Parathyroid adenoma (tissue), 2 donors: Measurements from ENCODE around the gene SIDT1.

Experiments
- H2AFZ ChIP-seq: fragments of 300-600 bp; sonication (generic); one replicate; pipeline ENCODE4 v1.7.0; 2017; ENCODE audit warnings: antibody characterized with exemption, mild to moderate bottlenecking
- H3K27ac ChIP-seq: fragments of 300-600 bp; sonication (generic); one replicate; pipeline ENCODE4 v1.7.0; 2017
- H3K27me3 ChIP-seq: fragments of 300-600 bp; sonication (generic); one replicate; pipeline ENCODE4 v1.7.0; 2017; ENCODE audit warnings: low read length; ENCODE audit not compliant: control insufficient read depth, insufficient read depth
- H3K36me3 ChIP-seq: fragments of 300-600 bp; sonication (generic); one replicate; pipeline ENCODE4 v1.7.0; 2017; ENCODE audit warnings: low read length; ENCODE audit not compliant: control insufficient read depth, insufficient read depth
- H3K4me1 ChIP-seq: fragments of 300-600 bp; sonication (generic); one replicate; pipeline ENCODE4 v1.7.0; 2017; ENCODE audit warnings: control low read depth
- H3K4me2 ChIP-seq: fragments of 300-600 bp; sonication (generic); one replicate; pipeline ENCODE4 v1.7.0; 2017; ENCODE audit warnings: low read length
- H3K4me3 ChIP-seq: fragments of 300-600 bp; sonication (generic); one replicate; pipeline ENCODE4 v1.7.0; 2017; ENCODE audit warnings: low read depth, low read length
- H3K79me2 ChIP-seq: fragments of 300-600 bp; sonication (generic); one replicate; pipeline ENCODE4 v1.7.0; 2017; ENCODE audit warnings: control low read depth
- H3K9ac ChIP-seq: fragments of 300-600 bp; sonication (generic); one replicate; pipeline ENCODE4 v1.7.0; 2017; ENCODE audit warnings: mild to moderate bottlenecking
- H3K9me3 ChIP-seq: fragments of 300-600 bp; sonication (generic); one replicate; pipeline ENCODE4 v1.7.0; 2017; ENCODE audit warnings: low read length; ENCODE audit not compliant: control insufficient read depth
- TF ChIP-seq, protein P1 (sequence below): fragments of 300-600 bp; sonication (generic); IDR thresholded peaks from one replicate; pipeline ENCODE4 v1.7.0; 2017; ENCODE audit warnings: antibody characterized with exemption, mild to moderate bottlenecking
- donor health status: primary hyperparathyroidism.

The SIDT1 gene

DNA sequence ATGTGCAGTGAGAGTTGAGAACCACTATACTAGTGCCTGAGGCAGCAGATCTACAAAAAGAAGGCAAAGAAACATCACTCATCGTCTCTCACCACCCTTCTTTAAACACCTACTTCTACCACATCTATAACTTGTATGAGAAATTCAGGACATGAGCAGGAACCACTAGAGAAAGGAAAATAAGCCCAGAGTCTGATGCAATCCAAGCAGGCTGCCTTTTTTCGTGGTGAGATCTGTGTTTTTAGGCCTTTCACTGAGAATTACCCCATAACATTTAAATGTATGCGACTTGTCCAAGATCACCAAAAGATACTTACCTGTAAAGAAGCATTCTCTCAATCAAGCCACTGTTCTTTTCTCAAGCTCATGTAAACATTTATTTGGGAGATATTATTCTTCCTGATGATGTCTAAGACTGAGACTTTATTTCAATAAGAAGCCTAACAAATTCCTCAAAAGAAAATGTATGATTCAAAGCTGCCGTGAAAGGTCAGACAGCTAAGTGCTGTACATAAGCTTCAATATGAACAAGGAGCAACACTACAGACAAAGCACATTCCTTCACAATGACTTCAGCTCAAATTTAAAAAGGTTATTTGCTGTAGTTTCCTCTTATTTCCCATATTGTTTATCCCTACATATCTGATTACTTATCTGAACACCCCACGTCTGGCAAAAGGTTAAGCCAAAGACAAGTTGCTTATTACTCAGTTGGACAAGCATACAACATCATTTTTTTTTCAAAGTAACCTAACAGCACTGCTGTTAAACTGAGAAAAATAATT is 33.9 kb upstream of the SIDT1 start:
- H3K36me3 ChIP-seq: no peaks in the 10 kb centered on the region
- TF ChIP-seq, protein P1, sequence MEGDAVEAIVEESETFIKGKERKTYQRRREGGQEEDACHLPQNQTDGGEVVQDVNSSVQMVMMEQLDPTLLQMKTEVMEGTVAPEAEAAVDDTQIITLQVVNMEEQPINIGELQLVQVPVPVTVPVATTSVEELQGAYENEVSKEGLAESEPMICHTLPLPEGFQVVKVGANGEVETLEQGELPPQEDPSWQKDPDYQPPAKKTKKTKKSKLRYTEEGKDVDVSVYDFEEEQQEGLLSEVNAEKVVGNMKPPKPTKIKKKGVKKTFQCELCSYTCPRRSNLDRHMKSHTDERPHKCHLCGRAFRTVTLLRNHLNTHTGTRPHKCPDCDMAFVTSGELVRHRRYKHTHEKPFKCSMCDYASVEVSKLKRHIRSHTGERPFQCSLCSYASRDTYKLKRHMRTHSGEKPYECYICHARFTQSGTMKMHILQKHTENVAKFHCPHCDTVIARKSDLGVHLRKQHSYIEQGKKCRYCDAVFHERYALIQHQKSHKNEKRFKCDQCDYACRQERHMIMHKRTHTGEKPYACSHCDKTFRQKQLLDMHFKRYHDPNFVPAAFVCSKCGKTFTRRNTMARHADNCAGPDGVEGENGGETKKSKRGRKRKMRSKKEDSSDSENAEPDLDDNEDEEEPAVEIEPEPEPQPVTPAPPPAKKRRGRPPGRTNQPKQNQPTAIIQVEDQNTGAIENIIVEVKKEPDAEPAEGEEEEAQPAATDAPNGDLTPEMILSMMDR: no peak
- no peaks in the 10 kb centered on the region for H3K79me2 ChIP-seq

DNA sequence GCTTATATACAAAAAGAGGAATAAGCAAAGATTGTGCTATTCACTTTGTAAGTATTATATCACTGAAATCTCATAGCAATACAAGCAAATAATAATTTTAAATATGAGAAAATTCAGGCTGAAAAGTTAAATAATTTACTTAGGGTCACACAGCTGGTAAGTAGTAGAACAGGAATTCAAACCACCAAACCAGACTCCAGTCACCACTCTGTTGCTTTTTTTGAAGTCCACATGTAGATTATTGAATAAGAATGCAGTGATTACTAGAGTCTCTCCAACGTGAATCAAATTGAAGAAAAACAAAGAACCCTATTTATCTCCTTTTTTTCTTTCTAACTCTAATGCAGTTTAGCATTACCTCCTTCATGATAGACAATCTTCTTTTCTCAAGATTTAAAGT is 33.3 kb upstream of the SIDT1 start:
- H3K4me1 ChIP-seq: no peaks in the 10 kb centered on the region
- no peak overlapping the region for H3K4me3 ChIP-seq
- TF ChIP-seq, protein P1: no peak
- H3K4me2 ChIP-seq: no peak overlapping the region
- no peak overlapping the region for H3K9ac ChIP-seq
- H3K9me3 ChIP-seq: no peaks in the 10 kb centered on the region
- no peaks in the 10 kb centered on the region for H3K79me2 ChIP-seq
- no peak overlapping the region for H3K27ac ChIP-seq
- H3K27me3 ChIP-seq: no peaks in the 10 kb centered on the region
- H2AFZ ChIP-seq: no peak overlapping the region
- no peaks in the 10 kb centered on the region for H3K36me3 ChIP-seq

More for the DNA sequence above, 33.9 kb upstream of the SIDT1 start:
- H3K4me2 ChIP-seq: no peak overlapping the region
- H3K9me3 ChIP-seq: no peaks in the 10 kb centered on the region
- no peak overlapping the region for H3K4me3 ChIP-seq
- no peak overlapping the region for H2AFZ ChIP-seq
- no peak overlapping the region for H3K9ac ChIP-seq
- H3K4me1 ChIP-seq: no peaks in the 10 kb centered on the region
- H3K27me3 ChIP-seq: no peaks in the 10 kb centered on the region
- no peak overlapping the region for H3K27ac ChIP-seq

DNA sequence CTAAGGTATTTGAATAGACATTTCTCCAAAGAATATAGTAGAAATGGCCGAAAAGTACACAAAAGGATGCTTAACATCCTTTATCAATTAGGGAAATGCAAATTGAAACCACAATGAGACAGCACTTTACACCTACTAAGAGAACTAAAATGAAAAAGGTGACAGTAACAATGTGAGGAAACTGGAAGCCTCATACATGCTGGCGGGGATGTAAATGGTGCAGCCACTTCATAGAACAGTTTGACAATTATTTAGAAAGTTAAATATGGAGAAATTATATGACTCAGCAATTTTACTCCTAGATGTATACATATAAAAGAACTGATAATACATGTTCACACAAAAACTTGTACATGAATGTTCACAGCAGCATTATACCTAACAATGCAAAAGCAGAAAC is 30.8 kb upstream of the SIDT1 start:
- H3K9ac ChIP-seq: no peak overlapping the region
- no peaks in the 10 kb centered on the region for H3K9me3 ChIP-seq
- H3K79me2 ChIP-seq: no peaks in the 10 kb centered on the region
- H2AFZ ChIP-seq: no peak overlapping the region
- no peak overlapping the region for H3K4me2 ChIP-seq
- no peaks in the 10 kb centered on the region for H3K36me3 ChIP-seq
- no peaks in the 10 kb centered on the region for H3K27me3 ChIP-seq
- H3K4me1 ChIP-seq: no peaks in the 10 kb centered on the region
- TF ChIP-seq, protein P1: no peak
- no peak overlapping the region for H3K4me3 ChIP-seq
- no peak overlapping the region for H3K27ac ChIP-seq

DNA sequence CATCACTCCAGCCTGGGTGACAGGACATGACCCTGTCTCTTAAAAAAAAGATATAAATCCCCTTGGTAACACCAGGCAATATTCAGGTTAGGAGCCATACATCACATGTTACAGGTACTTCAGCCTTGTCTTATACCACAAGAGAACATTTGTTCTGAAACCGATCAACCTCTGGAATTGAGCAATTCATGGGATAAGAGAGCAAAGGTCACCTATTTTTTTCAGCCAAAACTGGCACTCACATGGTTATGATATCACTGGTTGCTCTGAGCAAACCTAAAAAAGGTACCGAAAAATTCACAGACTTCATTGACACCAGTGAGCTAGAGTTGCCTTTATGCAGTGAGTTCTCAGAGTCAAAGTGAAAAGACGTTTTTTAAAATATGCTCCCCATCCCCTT is 26.5 kb upstream of the SIDT1 start:
- Histone ChIP-seq H3K36me3 (no peaks in the 10 kb centered on the region), H3K4me3 (no peak overlapping the region), H3K4me1 (no peaks in the 10 kb centered on the region), H3K79me2 (peaks cover 11% of the 10 kb centered on the region), H3K9me3 (no peaks in the 10 kb centered on the region), H2AFZ (no peak overlapping the region), H3K27me3 (no peaks in the 10 kb centered on the region), H3K4me2 (no peak overlapping the region), H3K9ac (no peak overlapping the region), H3K27ac (no peak overlapping the region)
- TF ChIP-seq, protein P1: no peak
